ENCODE results near the gene BBOX1.
"Not testable (repeated sequence)": the region's sequence is repeated elsewhere in the genome, so short reads cannot be mapped to it uniquely, and the experiment has no call there.

Gene BBOX1

DNA sequence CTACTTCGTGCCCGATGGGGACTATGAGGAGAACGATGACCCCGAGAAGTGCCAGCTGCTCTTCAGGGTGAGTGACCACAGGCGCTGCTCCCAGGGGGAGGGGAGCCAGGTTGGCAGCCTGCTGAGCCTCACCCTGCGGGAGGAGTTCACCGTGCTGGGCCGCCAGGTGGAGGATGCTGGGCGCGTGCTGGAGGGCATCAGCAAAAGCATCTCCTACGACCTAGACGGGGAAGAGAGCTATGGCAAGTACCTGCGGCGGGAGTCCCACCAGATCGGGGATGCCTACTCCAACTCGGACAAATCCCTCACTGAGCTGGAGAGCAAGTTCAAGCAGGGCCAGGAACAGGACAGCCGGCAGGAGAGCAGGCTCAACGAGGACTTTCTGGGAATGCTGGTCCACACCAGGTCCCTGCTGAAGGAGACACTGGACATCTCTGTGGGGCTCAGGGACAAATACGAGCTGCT, 46.0 kb upstream of the BBOX1 start:
- H3K9ac ChIP-seq (ENCODE audit: low read depth, low read length): no peak overlapping the region
- H2AFZ ChIP-seq (ENCODE audit: low read depth, low read length): no peak overlapping the region
- no peak overlapping the region for H3K27ac ChIP-seq (ENCODE audit: low read length)
- DNase-seq (no peak), ATAC-seq (ENCODE audit: insufficient read depth, low read depth) (no peak)
- no peaks in the 10 kb centered on the region for H3K4me1 ChIP-seq (ENCODE audit: insufficient read depth, low read length)
- H3K79me2 ChIP-seq (ENCODE audit: insufficient read depth, low read length): no peaks in the 10 kb centered on the region
- TF ChIP-seq EZH2 (IDR thresholded peaks at IDR 0.05; ENCODE audit: borderline replicate concordance, low read depth, low read length, severe bottlenecking): no peak
- TF ChIP-seq, protein P1, sequence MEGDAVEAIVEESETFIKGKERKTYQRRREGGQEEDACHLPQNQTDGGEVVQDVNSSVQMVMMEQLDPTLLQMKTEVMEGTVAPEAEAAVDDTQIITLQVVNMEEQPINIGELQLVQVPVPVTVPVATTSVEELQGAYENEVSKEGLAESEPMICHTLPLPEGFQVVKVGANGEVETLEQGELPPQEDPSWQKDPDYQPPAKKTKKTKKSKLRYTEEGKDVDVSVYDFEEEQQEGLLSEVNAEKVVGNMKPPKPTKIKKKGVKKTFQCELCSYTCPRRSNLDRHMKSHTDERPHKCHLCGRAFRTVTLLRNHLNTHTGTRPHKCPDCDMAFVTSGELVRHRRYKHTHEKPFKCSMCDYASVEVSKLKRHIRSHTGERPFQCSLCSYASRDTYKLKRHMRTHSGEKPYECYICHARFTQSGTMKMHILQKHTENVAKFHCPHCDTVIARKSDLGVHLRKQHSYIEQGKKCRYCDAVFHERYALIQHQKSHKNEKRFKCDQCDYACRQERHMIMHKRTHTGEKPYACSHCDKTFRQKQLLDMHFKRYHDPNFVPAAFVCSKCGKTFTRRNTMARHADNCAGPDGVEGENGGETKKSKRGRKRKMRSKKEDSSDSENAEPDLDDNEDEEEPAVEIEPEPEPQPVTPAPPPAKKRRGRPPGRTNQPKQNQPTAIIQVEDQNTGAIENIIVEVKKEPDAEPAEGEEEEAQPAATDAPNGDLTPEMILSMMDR (IDR thresholded peaks at IDR 0.05; ENCODE audit: borderline replicate concordance, extremely low read depth, low read length, poor library complexity, severe bottlenecking): no peak
- no peaks in the 10 kb centered on the region for H3K9me3 ChIP-seq (ENCODE audit: insufficient read depth, low read length, severe bottlenecking)
- no peak overlapping the region for H3K4me3 ChIP-seq (ENCODE audit: low read depth in 1 of 2, low read length in 2 of 2)
- no peaks in the 10 kb centered on the region for H3K27me3 ChIP-seq (ENCODE audit: insufficient read depth, low read length, poor library complexity)
- no peaks in the 10 kb centered on the region for H3K36me3 ChIP-seq (ENCODE audit: insufficient read depth, low read length)
- no peak overlapping the region for H3K4me2 ChIP-seq (ENCODE audit: insufficient read depth, low read length)
- no peaks in the 10 kb centered on the region for H4K20me1 ChIP-seq (ENCODE audit: insufficient read depth, low read length)

DNA sequence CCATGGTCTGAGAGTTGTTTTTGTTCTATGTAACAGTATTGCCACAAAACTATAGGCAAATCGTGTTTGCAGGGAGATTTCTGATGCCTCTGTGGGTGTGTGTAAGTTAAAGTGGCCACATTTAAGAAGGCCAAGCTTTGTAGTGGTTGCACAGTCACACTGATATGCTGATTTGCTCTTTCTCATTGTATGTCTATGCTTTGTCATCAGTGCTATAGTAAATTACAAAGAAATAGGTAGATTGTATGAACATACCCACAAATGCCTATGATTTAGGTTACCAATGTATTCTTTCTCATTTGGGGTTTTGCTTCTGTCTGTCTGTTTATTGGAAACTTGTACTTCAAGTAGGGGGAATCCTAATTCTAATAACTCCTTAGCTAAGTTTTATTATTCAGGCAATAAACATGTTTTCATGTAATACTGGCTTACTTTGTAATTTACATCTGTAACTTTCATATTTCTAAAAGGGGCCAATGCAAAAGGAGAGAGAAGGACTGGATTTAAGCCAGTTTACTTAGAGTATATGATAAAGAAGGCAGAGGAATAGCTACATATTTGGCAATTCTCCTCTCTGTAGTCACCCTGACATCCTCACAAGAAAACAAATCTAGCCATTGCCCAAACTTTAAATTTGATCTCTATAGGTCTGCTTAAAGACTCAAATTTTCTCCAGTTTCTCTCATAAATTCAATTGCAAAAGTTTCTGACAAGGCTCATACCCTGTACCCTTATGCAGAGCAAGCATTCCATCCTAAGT, 44.7 kb upstream of the BBOX1 start:
- H3K36me3 ChIP-seq (ENCODE audit: insufficient read depth, low read length): no peaks in the 10 kb centered on the region
- no peaks in the 10 kb centered on the region for H4K20me1 ChIP-seq (ENCODE audit: insufficient read depth, low read length)
- no peak overlapping the region for H3K4me3 ChIP-seq (ENCODE audit: low read depth in 1 of 2, low read length in 2 of 2)
- no peaks in the 10 kb centered on the region for H3K9me3 ChIP-seq (ENCODE audit: insufficient read depth, low read length, severe bottlenecking)
- H3K27ac ChIP-seq (ENCODE audit: low read length): no peak overlapping the region
- H2AFZ ChIP-seq (ENCODE audit: low read depth, low read length): no peak overlapping the region
- H3K9ac ChIP-seq (ENCODE audit: low read depth, low read length): no peak overlapping the region
- ATAC-seq (ENCODE audit: insufficient read depth, low read depth): no peak
- no peak overlapping the region for H3K4me2 ChIP-seq (ENCODE audit: insufficient read depth, low read length)
- no peak for DNase-seq
- no peaks in the 10 kb centered on the region for H3K79me2 ChIP-seq (ENCODE audit: insufficient read depth, low read length)
- H3K4me1 ChIP-seq (ENCODE audit: insufficient read depth, low read length): no peaks in the 10 kb centered on the region
- H3K27me3 ChIP-seq (ENCODE audit: insufficient read depth, low read length, poor library complexity): no peaks in the 10 kb centered on the region
- no peak for TF ChIP-seq EZH2 (IDR thresholded peaks at IDR 0.05; ENCODE audit: borderline replicate concordance, low read depth, low read length, severe bottlenecking)
- TF ChIP-seq, protein P1 (IDR thresholded peaks at IDR 0.05; ENCODE audit: borderline replicate concordance, extremely low read depth, low read length, poor library complexity, severe bottlenecking): no peak

DNA sequence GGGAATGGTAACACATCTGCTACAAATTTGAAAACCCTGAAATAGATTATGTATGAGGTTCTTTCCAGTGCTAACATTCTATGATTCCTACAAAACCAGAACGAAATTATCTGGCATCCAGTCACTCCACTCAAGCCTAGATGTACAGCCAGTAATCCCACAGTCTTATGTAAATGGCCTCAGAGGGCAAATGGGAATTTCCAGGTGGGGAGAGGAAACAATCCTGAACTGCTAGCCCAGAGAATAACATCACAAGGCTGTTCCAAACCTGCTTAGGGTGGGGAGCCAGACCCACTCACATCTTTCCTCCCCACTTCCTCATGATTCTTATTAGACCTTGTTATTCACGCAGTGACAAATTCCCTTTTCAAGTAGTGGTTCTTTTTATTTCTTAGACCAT, 43.2 kb upstream of the BBOX1 start:
- H3K9ac ChIP-seq (ENCODE audit: low read depth, low read length): no peak overlapping the region
- no peak overlapping the region for H3K4me2 ChIP-seq (ENCODE audit: insufficient read depth, low read length)
- no peaks in the 10 kb centered on the region for H3K4me1 ChIP-seq (ENCODE audit: insufficient read depth, low read length)
- TF ChIP-seq, protein P1 (IDR thresholded peaks at IDR 0.05; ENCODE audit: borderline replicate concordance, extremely low read depth, low read length, poor library complexity, severe bottlenecking): no peak
- TF ChIP-seq EZH2 (IDR thresholded peaks at IDR 0.05; ENCODE audit: borderline replicate concordance, low read depth, low read length, severe bottlenecking): no peak
- DNase-seq: no peak
- H2AFZ ChIP-seq (ENCODE audit: low read depth, low read length): no peak overlapping the region
- H3K4me3 ChIP-seq (ENCODE audit: low read depth in 1 of 2, low read length in 2 of 2): no peak overlapping the region
- H4K20me1 ChIP-seq (ENCODE audit: insufficient read depth, low read length): no peaks in the 10 kb centered on the region
- H3K27ac ChIP-seq (ENCODE audit: low read length): no peak overlapping the region
- H3K36me3 ChIP-seq (ENCODE audit: insufficient read depth, low read length): no peaks in the 10 kb centered on the region
- no peaks in the 10 kb centered on the region for H3K27me3 ChIP-seq (ENCODE audit: insufficient read depth, low read length, poor library complexity)
- H3K79me2 ChIP-seq (ENCODE audit: insufficient read depth, low read length): no peaks in the 10 kb centered on the region
- no peaks in the 10 kb centered on the region for H3K9me3 ChIP-seq (ENCODE audit: insufficient read depth, low read length, severe bottlenecking)
- no peak for ATAC-seq (ENCODE audit: insufficient read depth, low read depth)

DNA sequence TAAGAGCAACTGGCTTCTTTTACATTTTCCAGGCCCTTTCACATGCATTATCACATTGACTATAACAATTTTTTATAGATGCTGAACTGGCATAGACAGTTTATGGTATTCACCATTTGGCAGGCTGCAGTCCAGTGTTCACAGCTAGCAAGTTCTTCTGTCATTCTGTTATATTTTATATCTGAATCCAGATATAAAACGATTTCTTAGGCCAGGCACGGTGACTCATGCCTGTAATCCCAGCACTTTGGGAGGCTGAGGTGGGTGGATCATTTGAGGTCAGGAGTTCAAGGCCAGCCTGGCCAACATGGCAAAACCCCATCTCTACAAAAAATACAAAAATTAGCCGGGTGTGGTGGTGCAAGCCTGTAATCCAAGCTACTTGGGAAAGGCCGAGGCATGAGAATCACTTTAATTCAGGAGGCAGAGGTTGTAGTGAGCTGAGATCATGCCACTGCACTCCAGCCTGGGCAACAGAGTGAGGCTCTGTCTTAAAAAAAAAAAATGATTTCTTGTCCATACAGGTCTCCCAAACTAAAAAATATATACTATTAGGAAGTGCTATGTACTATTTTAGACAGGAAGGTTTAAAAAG, 39.4 kb upstream of the BBOX1 start:
- not testable (repeated sequence) for H3K4me1 ChIP-seq (ENCODE audit: insufficient read depth, low read length); DNase-seq; H2AFZ ChIP-seq (ENCODE audit: low read depth, low read length); H3K4me3 ChIP-seq (ENCODE audit: low read depth in 1 of 2, low read length in 2 of 2); H3K9ac ChIP-seq (ENCODE audit: low read depth, low read length); H3K9me3 ChIP-seq (ENCODE audit: insufficient read depth, low read length, severe bottlenecking); H3K36me3 ChIP-seq (ENCODE audit: insufficient read depth, low read length); H3K27ac ChIP-seq (ENCODE audit: low read length); H3K27me3 ChIP-seq (ENCODE audit: insufficient read depth, low read length, poor library complexity); ATAC-seq (ENCODE audit: insufficient read depth, low read depth); H4K20me1 ChIP-seq (ENCODE audit: insufficient read depth, low read length); H3K4me2 ChIP-seq (ENCODE audit: insufficient read depth, low read length); H3K79me2 ChIP-seq (ENCODE audit: insufficient read depth, low read length)
